IPS-NIHi11 (cell line): ENCODE data around the gene RIMBP3C.
A peak's percentile ranks its signal among the peaks of the same experiment; 100 is the strongest.
"Not testable (repeated sequence)": the region's sequence is repeated elsewhere in the genome, so short reads cannot be mapped to it uniquely, and the experiment has no call there.

ENCODE experiments used
- DNase-seq: peaks from one replicate; pipeline ENCODE4 v3.0.0; 2012; ENCODE audit warnings: mixed read lengths, low spot score

Gene RIMBP3C

GRCh38 chr22:21551361-21551760, at the start of gene RIMBP3C:
Gene RIMBP3C (minus strand): TSS chr22:21551461. CDS start chr22:21550976, 485 bp downstream.
- not testable (repeated sequence) for DNase-seq

- DNase-seq: no peak
Measured at GRCh38 chr22:21599053-21599893, 48.0 kb upstream of the RIMBP3C start.

- DNase-seq: no peak
Measured at GRCh38 chr22:21598302-21598701, 47.0 kb upstream of the RIMBP3C start.

- DNase-seq: not testable (repeated sequence)
Measured at GRCh38 chr22:21596356-21597135, 45.3 kb upstream of the RIMBP3C start.

- no peak for DNase-seq
Measured at GRCh38 chr22:21594865-21595452, 43.7 kb upstream of the RIMBP3C start.

- peak; percentile 55 for DNase-seq
Measured at GRCh38 chr22:21593406-21594232, 42.4 kb upstream of the RIMBP3C start.

- DNase-seq: no peak
Measured at GRCh38 chr22:21592422-21592821, 41.2 kb upstream of the RIMBP3C start.

GRCh38 chr22:21591695-21592094, 40.4 kb upstream of the RIMBP3C start:
- no peak for DNase-seq

GRCh38 chr22:21590809-21591641, 39.8 kb upstream of the RIMBP3C start:
- DNase-seq: no peak

- DNase-seq: no peak
Measured at GRCh38 chr22:21589396-21589795, 38.1 kb upstream of the RIMBP3C start.

GRCh38 chr22:21587803-21588611, 36.7 kb upstream of the RIMBP3C start:
- no peak for DNase-seq

- DNase-seq: no peak
Measured at GRCh38 chr22:21585389-21585788, 34.1 kb upstream of the RIMBP3C start.

- no peak for DNase-seq
Measured at GRCh38 chr22:21582801-21583740, 31.8 kb upstream of the RIMBP3C start.

GRCh38 chr22:21581009-21581713, 29.9 kb upstream of the RIMBP3C start:
- not testable (repeated sequence) for DNase-seq

- not testable (repeated sequence) for DNase-seq
Measured at GRCh38 chr22:21580623-21581007, 29.4 kb upstream of the RIMBP3C start.

GRCh38 chr22:21579474-21579851, 28.2 kb upstream of the RIMBP3C start:
- no peak for DNase-seq

GRCh38 chr22:21573750-21574494, 22.7 kb upstream of the RIMBP3C start:
- no peak for DNase-seq
